ENCODE results near the gene SMYD1.
A peak's percentile ranks its signal among the peaks of the same experiment; 100 is the strongest.

Gene SMYD1

GRCh38 chr2:88144914-88145497 is 77.4 kb downstream of the SMYD1 start:
- DNase-seq (ENCODE audit: low read depth): no peak

DNA sequence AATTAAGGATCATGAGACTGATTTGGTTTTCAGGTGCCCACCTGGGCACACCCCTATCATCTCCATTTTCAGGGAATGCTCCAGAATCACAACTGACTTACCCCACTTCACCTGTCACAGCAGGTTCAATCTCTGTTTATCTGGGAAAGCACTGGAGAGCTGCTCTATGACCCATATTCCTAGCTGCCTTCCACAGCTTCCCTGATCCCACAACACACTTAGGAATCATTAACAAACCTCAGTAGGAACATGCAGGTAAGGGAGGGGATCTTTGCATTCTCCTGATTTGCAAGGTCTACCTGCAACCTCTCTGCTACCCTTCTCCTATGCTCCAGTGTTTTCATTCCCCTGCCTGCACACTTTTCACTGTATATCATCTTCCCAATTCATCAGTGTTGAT is 79.0 kb downstream of the SMYD1 start:
- DNase-seq (ENCODE audit: low read depth): no peak

GRCh38 chr2:88147145-88147544 is 79.5 kb downstream of the SMYD1 start:
- no peak for DNase-seq (ENCODE audit: low read depth)

GRCh38 chr2:88148929-88149438 is 81.4 kb downstream of the SMYD1 start:
- no peak for DNase-seq (ENCODE audit: low read depth)

DNA sequence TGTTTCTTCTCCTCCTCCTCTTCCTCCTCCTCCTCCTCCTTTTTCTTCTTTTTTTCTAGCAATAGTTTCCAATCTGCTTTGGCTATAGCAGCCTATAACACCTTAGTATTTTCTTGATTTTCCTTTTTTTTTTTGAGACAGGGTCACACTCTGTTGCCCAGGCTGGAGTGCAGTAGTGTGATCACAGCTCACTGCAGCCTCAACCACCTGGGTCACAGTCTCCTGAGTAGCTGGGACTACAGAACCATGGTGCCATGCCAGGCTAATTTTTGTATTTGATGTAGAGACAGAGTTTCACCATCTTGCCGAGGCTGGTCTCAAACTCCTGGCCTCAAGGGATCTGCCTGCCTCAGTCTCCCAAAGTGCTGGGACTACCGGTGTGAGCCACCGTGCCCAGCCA is 91.9 kb downstream of the SMYD1 start:
- no peak for DNase-seq (ENCODE audit: low read depth)

- DNase-seq (ENCODE audit: low read depth): peak; percentile 18
Observed at GRCh38 chr2:88159955-88160415, 92.4 kb downstream of the SMYD1 start.

GRCh38 chr2:88160517-88160916 is 92.9 kb downstream of the SMYD1 start:
- DNase-seq (ENCODE audit: low read depth): no peak

- DNase-seq (ENCODE audit: low read depth): no peak
Observed at GRCh38 chr2:88161446-88162244, 94.0 kb downstream of the SMYD1 start.

Data from stimulated activated CD8-positive, alpha-beta memory T cell treated with anti-CD3 and anti-CD28 coated beads, Interleukin-15, amount 100 ng/mL, for 1 hour (primary cell).